Gastrocnemius medialis (tissue), 4 donors: Measurements from ENCODE around the gene ZNF431. TPM values are rescaled to one million over a fixed set of nuclear protein-coding genes. Genes with fewer than 3 reads are reported as not detected.

Experiments
- ATAC-seq, 2 donors: fragments of 150-250 bp; one replicate each; pipeline ENCODE4 v1.9.1; 2016
- DNase-seq, 2 donors: peaks; one replicate each; pipeline ENCODE4 v3.0.0-alpha.2; 2019
- H3K27ac ChIP-seq, 4 donors: fragments of 200-600 bp; sonication (generic); 1 replicate in 1 of 4; 2 replicates in 3 of 4; pipeline ENCODE4 v1.5.1; 2016 to 2018; ENCODE audit warnings: mild to moderate bottlenecking in 2 of 4, moderate library complexity in 1 of 4
- H3K27me3 ChIP-seq, 3 donors: fragments of 200-600 bp; sonication (generic) in 2 of 3; 1 replicate in 1 of 3; 2 replicates in 2 of 3; pipeline versions ENCODE4 v1.5.1 to v1.6.0; 2016 to 2019; ENCODE audit warnings: mild to moderate bottlenecking in 1 of 3, moderate library complexity in 1 of 3
- H3K36me3 ChIP-seq, 2 donors: fragments of 200-600 bp; sonication (generic) in 1 of 2; one replicate each; pipeline ENCODE4 v1.5.1; 2017 to 2018
- H3K4me1 ChIP-seq, 2 donors: fragments of 200-600 bp; sonication (generic) in 1 of 2; one replicate each; pipeline ENCODE4 v1.5.1; 2016 to 2017; ENCODE audit warnings: mild to moderate bottlenecking in 2 of 2
- H3K4me3 ChIP-seq, 4 donors: fragments of 200-600 bp; sonication (generic) in 3 of 4; 1 replicate in 1 of 4; 2 replicates in 3 of 4; pipeline ENCODE4 v1.5.1; 2016 to 2019; ENCODE audit warnings: mild to moderate bottlenecking in 2 of 4
- H3K9me3 ChIP-seq, 3 donors: fragments of 200-600 bp; sonication (generic) in 2 of 3; 1 replicate in 1 of 3; 2 replicates in 2 of 3; pipeline ENCODE4 v1.5.1; 2016 to 2019
- POLR2A ChIP-seq, 2 donors: fragments of 450-650 bp; IDR thresholded peaks; one replicate each; pipeline ENCODE4 v1.6.1; 2017; ENCODE audit warnings: antibody characterized with exemption in 2 of 2, mild to moderate bottlenecking in 2 of 2, moderate library complexity in 2 of 2
- in situ Hi-C, 4 donors: fragments of 200-750 bp; cut with MboI; loops; one replicate each; pipeline versions ENCODE4 v1.15.0 to v1.8.0; 2017; ENCODE audit warnings: low sequenced_read_pairs in 4 of 4
- intact Hi-C: fragments of 100-400 bp; cut with DNase I; formaldehyde crosslinking; loops from one replicate; pipeline ENCODE4 v1.15.1; 2023; ENCODE audit warnings: low total_unique reads
- total RNA-seq, 4 donors: library from RNA; depleted of rRNA; stranded (reverse); fragments of >200 nt; gene quantifications; one replicate each; pipeline versions ENCODE4 v1.1.0 to v1.2.3, GENCODE V29; 2016
- TF ChIP-seq, protein P1 (sequence below), 5 experiments: fragments of 450-650 bp in 3 of 5; fragments of 200-600 bp in 2 of 5; sonication (generic) in 2 of 5; IDR thresholded peaks in 4 of 5; conservative IDR thresholded peaks in 1 of 5; 1 replicate in 4 of 5; 2 replicates in 1 of 5; pipeline ENCODE4 v1.5.1; 2016 to 2019; ENCODE audit warnings: antibody characterized with exemption in 5 of 5, mild to moderate bottlenecking in 3 of 5, moderate library complexity in 3 of 5

Gene ZNF431
- total RNA-seq, 4 donors from 2014 or later = 5.1 to 7.6 (median 6.7) TPM

DNA sequence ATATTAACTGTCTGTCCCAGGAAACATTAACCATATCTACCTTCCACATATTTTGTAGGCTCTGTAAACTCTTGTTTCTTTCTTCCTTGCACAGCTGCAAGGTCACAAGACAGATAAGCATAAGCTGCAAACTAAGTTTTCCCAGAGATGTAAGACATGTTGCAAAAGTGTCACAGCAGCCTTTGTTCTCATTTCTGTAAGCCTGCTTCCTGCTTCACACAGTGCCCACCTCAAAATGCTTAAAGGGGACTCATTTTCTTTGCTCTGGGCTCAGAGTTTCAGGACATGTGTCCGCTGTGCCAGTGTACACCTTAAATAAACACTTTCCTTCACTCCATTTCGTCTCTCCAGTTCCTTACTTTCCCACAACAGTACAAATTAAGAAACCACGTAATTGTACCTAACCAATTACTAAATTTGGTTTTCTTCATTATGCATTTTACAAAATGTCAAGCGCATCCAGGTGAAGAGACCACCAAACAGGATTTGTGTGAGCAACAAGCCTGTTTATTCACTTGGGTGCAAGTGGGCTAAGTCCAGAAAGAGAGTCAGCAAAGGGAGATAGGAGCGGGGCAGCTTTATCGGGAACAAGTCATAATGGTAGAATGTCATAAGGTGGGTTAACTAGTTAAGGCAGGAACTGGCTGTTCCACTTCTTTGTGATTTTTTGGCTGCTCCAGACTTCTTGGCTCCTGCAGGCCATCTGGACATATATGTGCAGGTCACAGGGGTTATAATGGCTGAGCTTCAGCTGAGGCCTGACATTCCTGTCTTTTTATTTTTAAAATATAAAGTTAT is 12.7 kb upstream of the ZNF431 start:
- no peaks in the 10 kb centered on the region for H3K9me3 ChIP-seq
- TF ChIP-seq POLR2A (IDR thresholded peaks at IDR 0.05) = no peak
- TF ChIP-seq, protein P1, sequence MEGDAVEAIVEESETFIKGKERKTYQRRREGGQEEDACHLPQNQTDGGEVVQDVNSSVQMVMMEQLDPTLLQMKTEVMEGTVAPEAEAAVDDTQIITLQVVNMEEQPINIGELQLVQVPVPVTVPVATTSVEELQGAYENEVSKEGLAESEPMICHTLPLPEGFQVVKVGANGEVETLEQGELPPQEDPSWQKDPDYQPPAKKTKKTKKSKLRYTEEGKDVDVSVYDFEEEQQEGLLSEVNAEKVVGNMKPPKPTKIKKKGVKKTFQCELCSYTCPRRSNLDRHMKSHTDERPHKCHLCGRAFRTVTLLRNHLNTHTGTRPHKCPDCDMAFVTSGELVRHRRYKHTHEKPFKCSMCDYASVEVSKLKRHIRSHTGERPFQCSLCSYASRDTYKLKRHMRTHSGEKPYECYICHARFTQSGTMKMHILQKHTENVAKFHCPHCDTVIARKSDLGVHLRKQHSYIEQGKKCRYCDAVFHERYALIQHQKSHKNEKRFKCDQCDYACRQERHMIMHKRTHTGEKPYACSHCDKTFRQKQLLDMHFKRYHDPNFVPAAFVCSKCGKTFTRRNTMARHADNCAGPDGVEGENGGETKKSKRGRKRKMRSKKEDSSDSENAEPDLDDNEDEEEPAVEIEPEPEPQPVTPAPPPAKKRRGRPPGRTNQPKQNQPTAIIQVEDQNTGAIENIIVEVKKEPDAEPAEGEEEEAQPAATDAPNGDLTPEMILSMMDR (IDR thresholded peaks at IDR 0.05 in 4 of 5, conservative IDR thresholded peaks at IDR 0.05 in 1 of 5) = no peak
- H3K4me1 ChIP-seq = no peaks in the 10 kb centered on the region
- DNase-seq (no peak), ATAC-seq (no peak)
- H3K4me3 ChIP-seq = no peak overlapping the region
- intact Hi-C loops = no loop called here
- no peaks in the 10 kb centered on the region for H3K27me3 ChIP-seq
- no peaks in the 10 kb centered on the region for H3K36me3 ChIP-seq
- in situ Hi-C loops = no loop called here
- H3K27ac ChIP-seq = no peak overlapping the region

GRCh38 chr19:21130097-21130775 is 11.6 kb upstream of the ZNF431 start:
- ATAC-seq = no peak
- no peaks in the 10 kb centered on the region for H3K9me3 ChIP-seq
- TF ChIP-seq POLR2A (IDR thresholded peaks at IDR 0.05) = no peak
- TF ChIP-seq, protein P1 (IDR thresholded peaks at IDR 0.05 in 4 of 5, conservative IDR thresholded peaks at IDR 0.05 in 1 of 5) = no peak
- H3K36me3 ChIP-seq = no peaks in the 10 kb centered on the region
- in situ Hi-C loops (no loop called here), intact Hi-C loops (no loop called here)
- no peak overlapping the region for H3K27ac ChIP-seq
- no peaks in the 10 kb centered on the region for H3K4me1 ChIP-seq
- no peak overlapping the region for H3K4me3 ChIP-seq
- H3K27me3 ChIP-seq = no peaks in the 10 kb centered on the region
- no peak for DNase-seq

DNA sequence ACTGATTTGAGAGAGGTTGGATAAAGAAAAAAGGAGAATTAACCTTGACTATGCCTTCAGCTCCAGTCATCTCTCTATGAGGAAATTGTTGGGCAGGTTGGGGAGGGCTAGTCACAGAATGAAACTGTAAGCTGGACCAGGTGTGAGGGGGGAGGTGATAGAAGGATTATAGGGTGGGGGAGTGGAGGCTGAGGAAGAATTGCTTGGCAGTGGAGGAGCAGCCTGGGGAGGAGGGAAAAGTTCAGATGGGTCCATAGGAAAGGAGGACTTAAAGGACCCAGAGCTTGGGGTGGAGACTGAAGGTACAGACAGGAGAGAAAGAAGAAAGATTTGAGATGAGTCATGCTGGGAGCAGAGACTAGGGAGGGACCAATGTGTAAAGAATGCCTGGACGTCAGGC is 8.2 kb upstream of the ZNF431 start:
- ATAC-seq = no peak
- intact Hi-C loops = no loop called here
- Histone ChIP-seq H3K36me3 (no peaks in the 10 kb centered on the region), H3K4me3 (no peak overlapping the region), H3K4me1 (no peaks in the 10 kb centered on the region), H3K27me3 (no peaks in the 10 kb centered on the region), H3K27ac (no peak overlapping the region), H3K9me3 (no peaks in the 10 kb centered on the region)
- no peak for DNase-seq
- TF ChIP-seq, protein P1 (IDR thresholded peaks at IDR 0.05 in 4 of 5, conservative IDR thresholded peaks at IDR 0.05 in 1 of 5) = no peak
- no peak for TF ChIP-seq POLR2A (IDR thresholded peaks at IDR 0.05)
- in situ Hi-C loops = no loop called here

DNA sequence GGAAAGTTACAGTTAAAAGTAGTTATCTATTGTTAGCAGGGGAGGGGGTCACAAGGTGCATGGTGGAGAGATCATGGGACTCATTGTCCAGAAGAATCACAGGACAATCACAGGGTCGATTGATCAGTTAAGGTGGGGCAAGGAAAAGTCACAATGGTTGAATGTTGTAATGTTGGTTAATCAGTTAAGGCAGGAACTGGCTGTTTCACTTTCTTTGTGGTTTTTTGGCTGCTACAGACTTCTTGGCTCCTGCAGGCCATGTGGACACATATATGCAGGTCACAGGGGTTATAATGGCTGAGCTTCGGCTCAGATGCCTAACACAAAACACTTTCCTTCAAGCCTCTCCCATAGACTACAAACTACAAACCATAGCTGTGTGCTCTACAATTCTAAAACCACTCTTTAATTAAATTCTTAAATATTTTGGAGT is 6.9 kb upstream of the ZNF431 start:
- no peaks in the 10 kb centered on the region for H3K9me3 ChIP-seq
- no peaks in the 10 kb centered on the region for H3K27me3 ChIP-seq
- TF ChIP-seq POLR2A (IDR thresholded peaks at IDR 0.05) = no peak
- TF ChIP-seq, protein P1 (IDR thresholded peaks at IDR 0.05 in 4 of 5, conservative IDR thresholded peaks at IDR 0.05 in 1 of 5) = no peak
- DNase-seq (no peak), ATAC-seq (no peak)
- intact Hi-C loops (no loop called here), in situ Hi-C loops (no loop called here)
- H3K36me3 ChIP-seq = no peaks in the 10 kb centered on the region
- no peak overlapping the region for H3K27ac ChIP-seq
- no peak overlapping the region for H3K4me3 ChIP-seq
- no peaks in the 10 kb centered on the region for H3K4me1 ChIP-seq
